ENCODE results near the gene SATB2.

- no peak for TF ChIP-seq CTCF (conservative IDR thresholded peaks at IDR 0.05)
- TF ChIP-seq EZH2 (IDR thresholded peaks at IDR 0.05; ENCODE audit: low read depth): no peak
Measured at GRCh38 chr2:199366406-199366805, 91.3 kb downstream of the SATB2 start.
